Neural progenitor cell (in vitro differentiated cells): ENCODE data around the gene AP2A2.
"Not testable (repeated sequence)": the region's sequence is repeated elsewhere in the genome, so short reads cannot be mapped to it uniquely, and the experiment has no call there.

Experiments used
- EZH2 ChIP-seq: fragments of 200-600 bp; sonication (generic); IDR thresholded peaks from 2 replicates; pipeline ENCODE4 v1.6.1; 2017; ENCODE audit warnings: antibody characterized with exemption, mild to moderate bottlenecking, moderate library complexity
- TF ChIP-seq, protein P1 (sequence below): fragments of 200-600 bp; sonication (generic); IDR thresholded peaks from 2 replicates; pipeline ENCODE4 v1.5.1; 2017; ENCODE audit warnings: antibody characterized with exemption, mild to moderate bottlenecking

- TF ChIP-seq, protein P1, sequence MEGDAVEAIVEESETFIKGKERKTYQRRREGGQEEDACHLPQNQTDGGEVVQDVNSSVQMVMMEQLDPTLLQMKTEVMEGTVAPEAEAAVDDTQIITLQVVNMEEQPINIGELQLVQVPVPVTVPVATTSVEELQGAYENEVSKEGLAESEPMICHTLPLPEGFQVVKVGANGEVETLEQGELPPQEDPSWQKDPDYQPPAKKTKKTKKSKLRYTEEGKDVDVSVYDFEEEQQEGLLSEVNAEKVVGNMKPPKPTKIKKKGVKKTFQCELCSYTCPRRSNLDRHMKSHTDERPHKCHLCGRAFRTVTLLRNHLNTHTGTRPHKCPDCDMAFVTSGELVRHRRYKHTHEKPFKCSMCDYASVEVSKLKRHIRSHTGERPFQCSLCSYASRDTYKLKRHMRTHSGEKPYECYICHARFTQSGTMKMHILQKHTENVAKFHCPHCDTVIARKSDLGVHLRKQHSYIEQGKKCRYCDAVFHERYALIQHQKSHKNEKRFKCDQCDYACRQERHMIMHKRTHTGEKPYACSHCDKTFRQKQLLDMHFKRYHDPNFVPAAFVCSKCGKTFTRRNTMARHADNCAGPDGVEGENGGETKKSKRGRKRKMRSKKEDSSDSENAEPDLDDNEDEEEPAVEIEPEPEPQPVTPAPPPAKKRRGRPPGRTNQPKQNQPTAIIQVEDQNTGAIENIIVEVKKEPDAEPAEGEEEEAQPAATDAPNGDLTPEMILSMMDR: not testable (repeated sequence)
- not testable (repeated sequence) for TF ChIP-seq EZH2
These were observed 91.0 kb downstream of the AP2A2 start for GRCh38 chr11:1016610-1017126.
